ENCODE data around the gene TGFBR3.

TGFBR3 gene

DNA sequence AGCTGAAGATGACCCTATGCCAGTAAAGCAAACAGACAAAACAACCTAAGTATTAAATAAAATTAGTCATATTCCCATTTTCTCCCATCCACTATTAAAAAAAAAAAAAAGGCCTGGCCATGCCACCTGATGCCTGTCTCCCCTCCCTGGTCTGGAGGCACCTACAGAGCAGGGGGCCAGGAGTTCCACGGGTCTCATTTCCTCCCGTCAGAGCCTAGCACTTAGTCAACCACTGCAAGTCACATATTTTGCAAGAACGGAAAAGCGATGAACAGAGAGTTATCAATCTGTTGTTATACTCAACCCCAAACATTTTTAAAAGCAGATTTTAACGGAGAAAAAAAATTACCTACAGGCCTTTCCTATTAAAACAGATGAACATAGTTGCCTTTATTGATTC lies 59.3 kb downstream of the TGFBR3 start:
- DNase-seq (ENCODE audit: low read depth in 2 of 2): no peak

DNA sequence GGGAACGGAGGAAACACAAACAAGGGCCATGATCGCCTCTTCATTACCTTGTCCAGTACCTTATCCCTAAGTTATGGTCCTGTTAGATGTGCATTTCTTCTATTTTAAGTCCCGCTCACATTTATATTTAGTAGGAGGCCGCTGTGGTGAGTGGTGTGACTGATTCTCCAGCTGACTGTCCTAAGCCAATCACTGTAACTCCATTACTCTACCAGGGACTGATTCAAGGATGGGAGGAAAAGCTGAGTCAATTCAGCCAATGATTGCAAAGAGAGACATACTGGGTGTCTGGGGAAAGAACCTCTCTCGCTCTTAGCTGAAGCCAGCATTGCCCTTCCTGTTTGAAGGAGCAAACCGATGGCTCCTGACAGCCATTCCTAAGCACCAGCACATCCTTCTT lies 59.7 kb downstream of the TGFBR3 start:
- DNase-seq (ENCODE audit: low read depth in 2 of 2): no peak

DNA sequence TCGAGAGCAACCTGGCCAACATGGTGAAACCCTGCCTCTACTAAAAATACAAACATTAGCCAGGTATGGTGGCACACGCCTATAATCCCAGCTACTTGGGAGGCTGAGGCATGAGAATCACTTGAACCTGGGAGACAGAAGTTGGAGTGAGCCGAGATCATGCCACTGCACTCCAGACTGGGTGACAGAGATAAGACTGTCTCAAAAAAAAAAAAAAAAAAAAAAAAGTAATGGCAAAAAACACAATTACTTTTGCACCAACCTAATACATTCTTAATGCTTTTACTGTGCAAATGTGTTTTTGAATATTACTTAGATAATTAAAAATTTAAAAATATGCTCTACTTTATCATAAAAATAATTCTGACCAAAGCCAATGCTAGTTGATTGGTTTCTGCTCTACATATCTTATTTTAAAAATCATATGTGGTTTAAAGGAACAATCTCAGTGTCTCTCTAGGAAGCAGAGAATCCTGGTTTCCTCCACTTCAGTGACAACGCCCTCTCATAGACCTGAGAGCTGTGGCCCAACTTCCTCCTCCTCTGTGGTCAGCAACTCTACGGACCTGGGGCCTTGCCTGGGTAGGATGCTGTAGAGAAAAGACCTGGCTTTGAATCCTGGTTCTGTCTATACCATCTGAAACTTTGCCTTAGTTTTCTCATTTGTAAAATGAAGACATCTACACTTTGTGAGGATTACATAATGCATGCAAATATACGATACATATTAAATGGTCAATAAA lies 64.7 kb downstream of the TGFBR3 start:
- DNase-seq (ENCODE audit: low read depth in 2 of 2): no peak

DNA sequence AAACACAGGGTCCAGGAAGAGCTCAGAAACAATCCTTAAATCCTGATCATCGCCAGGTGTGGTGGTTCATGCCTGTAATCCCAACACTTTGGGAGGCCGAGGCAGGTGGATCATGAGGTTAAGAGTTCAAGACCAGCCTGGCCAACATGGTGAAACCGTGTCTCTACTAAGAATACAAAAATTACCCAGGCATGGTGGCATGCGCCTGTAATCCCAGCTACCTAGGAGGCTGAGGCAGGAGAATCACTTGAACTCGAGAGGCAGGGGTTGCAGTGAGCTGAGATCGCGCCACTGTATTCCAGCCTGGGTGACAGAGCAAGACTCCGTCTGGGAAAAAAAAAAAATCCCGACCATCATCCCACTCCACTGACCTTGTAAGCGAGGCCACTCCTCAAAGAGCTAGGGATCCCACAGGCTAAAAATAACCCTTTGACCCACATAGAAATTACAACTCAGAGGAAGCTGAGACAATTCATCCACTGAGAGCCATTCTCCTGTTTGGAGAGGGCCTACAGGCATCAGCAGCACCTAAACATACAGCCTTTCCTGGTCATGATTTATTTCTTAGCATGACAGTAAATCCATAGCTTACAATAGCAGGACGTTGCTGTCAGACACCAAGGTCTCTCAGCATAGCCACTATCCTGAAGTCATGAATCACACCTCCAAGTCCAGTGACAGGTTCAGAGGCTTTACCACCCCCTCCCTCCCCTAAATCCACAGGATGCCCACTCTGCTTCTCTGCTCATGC lies 66.7 kb downstream of the TGFBR3 start:
- no peak for DNase-seq (ENCODE audit: low read depth in 2 of 2)

DNA sequence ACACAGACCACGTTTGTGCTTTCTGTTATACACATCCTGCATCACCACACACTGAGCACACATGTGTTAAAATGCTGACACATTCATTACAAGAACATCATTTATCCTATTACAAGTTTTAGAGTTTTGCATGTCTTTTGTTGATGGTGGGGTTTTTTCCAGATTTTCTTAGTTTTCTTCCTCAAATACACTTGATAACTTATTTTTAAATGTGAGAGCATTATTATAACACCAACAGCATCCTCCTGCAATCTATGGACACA lies 67.3 kb downstream of the TGFBR3 start:
- no peak for DNase-seq (ENCODE audit: low read depth in 2 of 2)

DNA sequence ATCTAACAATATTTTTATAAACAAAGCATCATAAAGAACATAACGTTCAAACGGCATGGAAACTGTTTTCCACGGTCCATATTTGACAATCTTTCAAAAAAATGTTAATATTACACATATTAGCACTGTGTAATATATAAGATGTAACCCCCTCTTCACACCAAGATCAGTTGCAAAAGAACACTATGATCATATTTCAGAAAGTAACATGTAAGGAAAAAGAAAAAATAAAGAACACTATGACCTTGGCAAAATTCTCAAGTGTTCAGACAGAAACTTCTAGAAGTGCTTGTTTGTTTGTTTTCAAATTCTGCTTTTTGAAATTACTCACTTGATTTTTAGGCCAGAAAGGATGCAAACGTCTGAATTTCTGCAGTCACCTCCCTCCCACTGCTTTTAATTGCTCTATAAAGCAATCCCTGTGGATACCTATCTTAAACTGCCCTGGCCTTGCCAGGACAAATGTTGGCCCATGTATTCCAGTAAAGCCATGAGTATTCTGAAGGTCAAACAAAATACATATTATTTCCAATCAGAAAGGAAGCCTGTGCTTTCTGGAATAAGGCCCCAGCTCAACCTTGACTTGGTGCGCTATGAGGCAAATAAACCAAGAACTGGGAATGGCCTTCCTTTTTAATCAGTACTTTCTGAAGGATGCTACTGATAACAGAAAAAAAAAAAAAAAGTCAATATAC lies 68.6 kb downstream of the TGFBR3 start:
- DNase-seq (ENCODE audit: low read depth in 2 of 2): no peak

DNA sequence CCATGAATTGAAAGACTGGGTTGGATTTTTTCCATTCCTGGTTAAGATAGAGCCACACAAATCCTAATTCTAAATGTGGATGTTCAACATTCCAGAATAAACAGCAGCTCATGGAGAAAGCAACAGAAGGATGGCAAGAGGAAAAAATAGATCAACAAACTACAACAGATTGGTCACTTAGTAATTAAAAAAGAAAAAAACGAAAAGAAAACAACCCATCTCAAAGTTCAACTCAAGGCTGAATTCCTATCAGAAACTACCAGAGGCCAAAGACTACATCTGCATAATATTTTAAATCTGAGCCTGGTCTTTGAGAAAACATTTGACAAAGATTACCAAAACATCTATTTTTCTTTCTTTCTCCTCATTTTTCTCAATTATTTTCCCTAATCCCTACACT lies 69.9 kb downstream of the TGFBR3 start:
- no peak for DNase-seq (ENCODE audit: low read depth in 2 of 2)

DNA sequence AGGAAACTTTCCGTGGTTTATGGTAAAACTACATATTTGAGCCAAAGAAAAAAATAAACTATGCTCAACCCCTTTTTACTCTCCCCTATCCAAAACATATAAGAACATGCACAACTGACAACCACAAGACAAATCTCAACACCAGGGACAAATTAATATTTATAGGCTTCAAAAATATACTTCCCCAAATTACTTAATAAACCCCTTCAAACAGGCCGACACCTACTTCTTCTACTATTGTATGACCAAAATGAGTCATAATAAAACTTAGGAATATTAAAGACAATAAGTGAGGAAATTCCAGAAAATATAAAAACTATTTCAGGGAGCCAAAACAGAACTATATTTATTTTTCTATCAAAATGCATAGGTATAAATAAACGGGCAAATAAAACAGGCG lies 71.5 kb downstream of the TGFBR3 start:
- DNase-seq (ENCODE audit: low read depth in 2 of 2): no peak

DNA sequence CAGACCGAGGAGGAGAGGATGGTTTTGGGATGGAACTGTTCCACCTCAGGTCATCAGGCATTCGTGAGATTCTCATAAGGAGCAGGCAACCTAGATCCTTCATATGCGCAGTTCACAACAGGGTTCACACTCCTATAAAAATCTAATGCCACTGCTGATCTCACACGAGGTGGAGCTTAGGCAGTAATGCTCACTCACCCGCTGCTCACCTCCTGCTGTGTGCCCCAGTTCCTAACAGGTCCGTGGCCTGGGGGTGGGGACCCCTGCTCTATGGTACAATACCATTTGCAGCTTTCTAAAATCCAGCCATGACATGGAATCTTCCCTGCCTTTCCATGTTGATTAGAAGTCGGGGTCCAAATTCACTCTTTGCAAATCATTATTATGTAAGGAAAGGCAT lies 72.1 kb downstream of the TGFBR3 start:
- no peak for DNase-seq (ENCODE audit: low read depth in 2 of 2)

DNA sequence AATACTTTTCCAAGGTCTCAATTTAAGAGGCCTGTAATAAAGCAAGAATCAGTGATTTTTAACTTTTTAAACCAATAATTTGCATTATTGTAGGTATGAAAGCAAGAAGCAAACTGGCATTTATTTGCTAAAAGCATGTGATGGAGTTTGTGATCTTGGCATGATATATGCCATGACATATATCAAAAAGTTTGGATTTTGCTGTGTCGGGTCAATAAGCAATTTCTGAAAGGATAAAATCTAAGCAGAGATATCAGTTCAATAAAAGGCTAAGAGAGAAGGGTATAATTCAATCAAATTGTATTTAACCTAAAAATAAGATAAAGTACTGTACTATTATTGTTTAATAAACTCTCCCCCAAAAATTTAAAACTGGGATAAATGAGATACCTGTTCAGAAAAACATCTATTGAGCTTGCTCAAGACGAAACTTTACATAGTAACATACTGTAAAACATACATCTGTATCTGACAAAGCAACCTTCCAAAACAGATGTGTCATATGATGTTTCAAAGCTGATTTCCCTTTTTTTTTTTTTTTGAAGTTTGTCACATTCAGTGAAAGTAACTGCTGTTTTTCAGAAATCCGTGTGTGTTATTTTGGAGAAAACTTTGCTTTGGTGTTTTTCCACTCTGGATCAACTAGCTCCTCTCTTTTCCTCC lies 74.5 kb downstream of the TGFBR3 start:
- no peak for DNase-seq (ENCODE audit: low read depth in 2 of 2)

DNA sequence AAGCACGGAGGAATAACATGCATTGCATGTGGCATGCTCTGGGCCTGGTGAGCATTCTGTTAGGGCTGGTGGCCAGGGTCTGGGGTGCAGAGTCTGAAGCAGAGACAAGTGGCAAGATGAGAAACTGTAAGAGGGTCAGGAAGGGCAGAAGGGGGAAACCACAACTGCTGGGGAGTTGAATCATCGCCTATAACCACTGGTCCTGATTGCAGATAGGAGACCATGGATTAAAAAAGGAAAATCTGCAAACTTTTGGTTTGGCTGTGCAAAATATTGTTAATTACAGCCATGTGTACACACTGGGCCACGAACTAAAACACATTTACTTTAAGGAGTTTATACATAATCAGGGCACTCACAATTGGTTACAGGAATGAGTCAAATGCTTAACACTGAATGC lies 76.6 kb downstream of the TGFBR3 start:
- no peak for DNase-seq (ENCODE audit: low read depth in 2 of 2)

DNA sequence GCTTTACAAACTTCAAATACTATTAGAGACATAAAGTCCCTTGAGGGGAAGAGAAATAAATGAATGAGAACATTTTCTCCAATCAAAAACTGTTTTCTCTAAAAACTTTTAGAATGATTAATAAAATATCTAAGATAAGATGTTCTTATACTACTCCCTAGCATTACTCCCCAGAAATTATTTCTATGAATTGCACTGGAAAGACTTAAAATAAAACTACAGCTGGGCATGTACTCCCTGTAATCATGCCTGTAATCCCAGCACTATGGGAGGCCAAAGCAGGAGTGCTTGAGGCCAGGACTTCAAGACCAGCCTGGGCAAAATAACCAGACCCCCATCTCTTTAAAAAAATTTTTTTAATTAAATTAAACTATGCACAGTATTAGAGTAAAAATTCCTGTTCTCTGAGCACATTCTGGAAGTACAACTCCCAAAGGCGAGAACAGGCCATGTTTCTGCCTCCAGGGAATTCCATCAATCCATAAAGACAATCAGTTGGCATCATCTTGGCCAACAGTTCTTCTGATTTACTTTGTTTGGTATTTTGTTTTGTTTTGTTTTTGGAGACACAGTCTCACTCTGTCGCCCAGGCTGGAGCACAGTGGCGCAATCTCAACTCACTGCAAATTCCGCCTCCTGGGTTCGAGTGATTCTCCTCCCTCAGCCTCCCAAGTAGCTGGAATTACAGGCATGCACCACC lies 77.9 kb downstream of the TGFBR3 start:
- DNase-seq (ENCODE audit: low read depth in 2 of 2): no peak

DNA sequence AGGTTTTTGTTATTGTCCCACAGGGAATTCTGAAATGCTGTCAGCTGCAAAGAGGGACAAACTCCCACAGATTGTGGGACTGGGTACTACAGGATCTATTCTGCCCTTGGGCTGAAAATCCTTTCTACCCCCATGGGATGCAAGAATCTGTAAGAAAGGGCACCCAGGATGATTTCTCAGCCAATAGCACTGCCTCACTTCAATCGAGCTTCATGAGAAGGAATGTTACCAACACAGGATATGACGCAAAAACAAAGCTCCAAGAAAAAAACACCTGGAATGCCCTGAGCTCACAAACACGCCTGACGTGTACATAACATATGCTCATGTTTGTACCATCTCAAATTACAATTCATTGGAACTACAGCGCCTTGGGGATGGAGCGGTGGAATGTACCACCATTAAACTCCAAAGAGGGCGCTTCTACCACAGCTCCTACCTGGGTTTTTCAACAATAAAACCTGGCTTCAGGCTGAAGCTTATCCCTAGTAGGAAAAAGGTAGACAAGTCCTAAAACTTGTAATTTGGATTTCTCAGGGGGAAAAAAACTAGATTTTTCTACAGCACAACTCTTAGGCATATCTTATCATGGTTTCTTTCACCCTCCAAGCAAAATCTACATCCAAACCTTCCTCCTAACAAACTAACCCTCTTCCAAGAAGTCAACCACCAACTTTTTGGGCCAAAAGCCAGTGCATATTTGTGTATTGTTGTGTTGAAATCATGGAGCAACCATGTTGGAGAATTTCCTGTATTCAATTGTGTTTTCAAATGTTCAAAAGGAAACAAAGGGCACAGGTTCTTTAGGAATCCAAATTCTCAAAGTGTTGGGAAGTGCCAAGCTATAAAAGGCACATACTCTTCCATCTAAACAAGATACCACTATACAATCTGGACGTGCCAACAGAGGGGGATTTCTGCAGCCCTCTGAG lies 78.9 kb downstream of the TGFBR3 start:
- DNase-seq (ENCODE audit: low read depth in 2 of 2): no peak

DNA sequence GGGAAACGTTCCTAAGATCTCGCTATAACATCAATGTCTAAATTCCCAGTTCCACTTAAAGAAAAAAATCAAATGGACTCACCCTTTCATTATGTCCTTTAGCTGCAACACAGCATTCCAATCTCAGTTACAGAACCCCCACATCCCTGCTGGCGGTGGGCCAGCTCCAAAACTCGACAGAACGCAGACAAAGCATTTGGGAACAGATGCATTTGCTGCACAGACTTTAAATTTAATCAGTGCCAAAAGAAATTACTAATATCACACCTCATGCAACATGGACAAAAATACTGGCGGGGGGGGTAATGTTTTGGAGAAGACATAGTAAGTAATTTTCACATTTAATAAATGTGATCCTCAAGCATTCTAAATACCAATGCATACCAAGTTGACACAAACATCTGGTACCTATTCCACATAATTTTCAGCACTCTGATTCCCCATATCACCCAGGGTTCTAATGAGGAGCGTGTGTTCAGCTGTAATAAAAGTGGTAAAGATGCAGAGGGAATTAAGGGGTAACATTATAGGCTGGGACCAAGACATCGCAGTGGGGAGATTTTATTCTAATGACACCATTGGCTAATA lies 79.7 kb downstream of the TGFBR3 start:
- DNase-seq (ENCODE audit: low read depth in 2 of 2): no peak

DNA sequence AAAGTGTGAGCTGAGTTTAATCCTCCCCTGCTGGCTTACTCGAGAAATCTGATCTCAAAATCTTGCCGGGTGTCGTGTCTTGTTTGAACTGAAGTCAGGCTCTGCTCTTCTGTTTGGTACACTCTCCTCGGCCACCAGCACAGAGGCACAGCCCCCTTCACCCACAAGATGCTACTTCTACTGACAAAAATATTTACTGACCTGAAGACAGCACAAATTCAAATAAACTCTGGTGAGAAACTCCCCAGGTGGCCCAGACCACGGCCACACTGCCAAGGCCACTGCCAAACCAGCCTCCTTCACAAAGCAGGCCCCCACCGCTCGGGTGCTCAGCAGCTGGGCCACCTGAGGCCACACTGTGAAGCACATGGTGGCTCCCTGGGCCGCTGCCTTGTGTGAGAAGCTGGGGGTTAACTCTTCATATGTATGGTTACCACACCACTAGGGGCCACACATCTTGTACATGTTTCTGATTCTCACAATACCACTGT lies 80.6 kb downstream of the TGFBR3 start:
- DNase-seq (ENCODE audit: low read depth in 2 of 2): no peak

DNA sequence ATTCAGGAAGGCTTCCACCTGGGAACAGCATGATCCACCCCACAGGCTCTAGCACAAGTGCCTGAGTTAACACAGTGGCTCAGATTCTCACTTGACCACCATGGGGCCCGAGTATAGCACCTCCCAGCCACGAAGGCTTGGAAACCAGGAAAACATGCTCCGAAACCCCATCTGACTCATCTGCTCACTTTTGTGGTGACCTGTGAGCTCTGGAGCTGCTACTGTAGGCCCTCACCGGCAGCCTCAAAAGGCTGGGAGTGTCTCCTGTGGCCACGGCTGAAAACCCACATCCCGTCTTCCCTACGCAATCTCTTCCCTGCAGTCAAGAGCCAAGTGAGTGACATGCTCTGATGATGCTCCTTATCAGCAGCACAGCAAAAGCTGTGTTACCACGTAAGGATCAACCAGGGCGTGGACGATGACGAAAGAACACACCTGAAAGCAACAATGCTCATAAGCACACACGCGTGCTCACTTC lies 81.4 kb downstream of the TGFBR3 start:
- DNase-seq (ENCODE audit: low read depth in 2 of 2): peak; percentile 14 to 30

DNA sequence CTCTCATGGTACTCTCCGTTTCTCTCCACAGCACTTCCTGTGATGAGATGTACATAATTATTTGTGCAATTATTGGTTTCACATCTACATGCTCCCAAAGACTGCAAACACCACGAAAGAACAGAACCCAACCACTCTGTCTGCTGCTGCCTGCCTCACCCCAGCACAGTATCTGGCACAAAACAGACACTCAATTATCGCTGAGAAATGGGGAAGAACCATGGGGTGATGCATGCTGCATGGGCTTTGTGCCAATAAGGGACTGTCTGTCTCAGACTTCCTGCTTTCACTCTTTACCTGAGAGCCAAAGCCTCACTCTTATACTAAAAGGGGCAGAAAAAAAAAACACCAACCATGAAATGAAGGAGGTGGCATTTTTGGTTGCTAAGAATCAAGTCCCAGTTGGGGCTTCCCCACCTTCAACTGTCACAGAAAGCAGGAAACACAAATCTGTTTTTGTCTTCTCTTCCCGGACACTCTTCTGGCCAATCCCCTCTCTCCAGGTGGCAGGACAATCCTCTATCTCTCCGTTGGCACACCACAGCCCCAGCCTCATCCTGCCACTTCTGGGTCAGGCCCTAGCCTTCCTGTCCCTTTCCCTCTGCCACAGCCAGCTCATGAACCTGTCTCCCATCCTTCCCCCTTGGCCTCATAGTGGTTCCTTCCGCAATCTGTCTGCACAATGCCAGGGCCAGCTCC lies 82.0 kb downstream of the TGFBR3 start:
- DNase-seq (ENCODE audit: low read depth in 2 of 2): peak; percentile 22 to 42

DNA sequence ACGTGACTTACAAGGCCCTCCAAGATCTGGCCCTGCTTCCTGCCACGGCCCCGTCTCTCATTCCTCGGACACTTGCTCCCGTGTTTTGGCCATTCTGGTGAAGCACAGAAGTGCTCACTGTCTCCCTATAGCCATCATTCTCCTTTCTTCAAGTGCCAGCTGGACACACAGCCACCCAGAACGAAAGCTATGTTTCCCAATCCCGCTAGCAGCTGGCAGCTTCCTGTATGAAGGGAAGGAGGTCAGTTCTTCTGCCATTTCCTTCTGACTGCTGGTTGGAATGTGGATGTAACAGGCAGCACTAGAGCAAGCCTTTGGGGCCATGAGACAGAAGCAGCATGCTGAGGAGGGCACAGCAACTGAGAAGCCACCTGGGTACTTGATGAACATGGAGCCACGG lies 82.8 kb downstream of the TGFBR3 start:
- DNase-seq (ENCODE audit: low read depth in 2 of 2): no peak

DNA sequence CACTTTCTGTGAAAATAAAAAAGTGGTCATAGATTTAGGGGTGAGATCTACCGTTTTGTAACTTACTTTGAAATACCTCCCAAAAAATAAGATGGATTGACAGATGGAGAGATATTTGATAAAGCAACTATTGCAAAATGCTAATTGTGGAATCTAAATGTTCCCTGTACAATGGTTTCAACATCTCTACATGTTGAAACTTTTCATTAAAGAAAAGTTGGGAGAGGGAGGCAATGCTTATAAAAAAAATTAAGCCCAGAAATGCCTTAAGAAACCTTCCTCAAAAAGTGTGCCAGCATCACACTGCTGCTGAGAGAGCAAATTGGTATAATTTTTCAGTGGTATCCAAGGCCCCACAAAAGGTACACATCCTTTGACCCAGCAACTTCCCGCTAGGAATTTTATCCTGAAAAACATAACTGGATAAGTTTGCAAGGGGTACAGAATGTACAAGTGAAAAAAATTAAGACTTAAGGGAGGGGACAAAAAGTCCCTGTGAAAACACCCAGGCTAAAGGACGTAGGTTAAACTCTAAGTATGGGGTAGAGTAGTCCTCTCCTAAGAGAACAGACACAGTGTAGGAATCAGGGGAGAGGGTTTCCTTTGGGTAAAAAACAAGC lies 84.3 kb downstream of the TGFBR3 start:
- DNase-seq (ENCODE audit: low read depth in 2 of 2): no peak
